NCI-H748 (cell line): ENCODE measurements around the gene SLC7A1.

ENCODE experiments used
- DNase-seq: peaks from one replicate; lab custom pipeline; 2025; ENCODE audit not compliant: unreplicated experiment; lab: John Stamatoyannopoulos, UW

SLC7A1 gene

DNA sequence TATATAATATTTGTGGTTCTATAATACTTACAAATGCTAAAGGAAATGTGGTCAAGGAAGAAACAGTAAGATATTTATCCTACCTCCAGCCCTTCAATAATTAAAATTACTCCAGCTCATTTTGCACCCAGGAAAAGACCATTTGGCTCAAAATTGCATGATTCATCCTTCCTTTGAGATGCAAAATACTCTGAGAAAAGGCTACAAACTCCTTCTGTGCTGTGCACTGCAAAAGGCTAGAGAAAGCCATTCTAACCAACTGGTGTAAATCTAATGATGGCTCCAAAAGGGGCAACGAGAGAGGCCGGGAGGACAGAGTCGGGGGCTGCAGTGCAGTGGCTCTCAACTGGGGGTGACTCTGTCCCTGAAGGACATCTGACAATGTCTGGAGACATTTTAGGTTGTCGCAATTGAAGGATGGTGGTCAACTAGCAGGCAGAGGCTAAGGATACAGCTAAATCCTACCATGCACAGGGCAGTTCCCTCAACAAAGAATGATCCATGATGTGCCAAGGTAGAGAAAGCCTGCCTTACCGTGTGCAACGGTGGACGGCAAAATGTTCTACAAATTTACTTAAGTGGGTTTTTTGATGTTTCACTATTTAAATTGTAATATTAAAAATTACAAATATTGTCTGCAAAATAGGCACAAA is 32.6 kb downstream of the SLC7A1 start:
- DNase-seq, result no peak

DNA sequence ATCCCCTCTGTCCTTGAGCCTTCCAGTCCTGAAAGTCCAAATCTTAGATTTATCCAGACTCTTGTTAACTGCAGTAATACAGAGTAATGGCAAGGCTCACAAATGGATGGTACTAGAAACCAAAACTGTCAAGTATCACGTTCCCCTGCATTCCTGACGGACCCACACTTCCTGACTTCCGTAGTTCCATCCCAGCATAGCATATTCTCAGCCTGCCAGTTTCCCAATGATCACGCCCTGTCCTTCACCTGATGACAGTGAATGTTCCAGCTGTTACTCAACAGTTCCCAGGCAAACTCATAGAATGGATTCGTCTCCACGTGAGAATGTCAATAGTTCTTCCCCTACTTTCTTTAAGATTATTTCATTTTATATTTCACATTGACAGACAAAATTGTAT is 33.6 kb downstream of the SLC7A1 start:
- no peak for DNase-seq

DNA sequence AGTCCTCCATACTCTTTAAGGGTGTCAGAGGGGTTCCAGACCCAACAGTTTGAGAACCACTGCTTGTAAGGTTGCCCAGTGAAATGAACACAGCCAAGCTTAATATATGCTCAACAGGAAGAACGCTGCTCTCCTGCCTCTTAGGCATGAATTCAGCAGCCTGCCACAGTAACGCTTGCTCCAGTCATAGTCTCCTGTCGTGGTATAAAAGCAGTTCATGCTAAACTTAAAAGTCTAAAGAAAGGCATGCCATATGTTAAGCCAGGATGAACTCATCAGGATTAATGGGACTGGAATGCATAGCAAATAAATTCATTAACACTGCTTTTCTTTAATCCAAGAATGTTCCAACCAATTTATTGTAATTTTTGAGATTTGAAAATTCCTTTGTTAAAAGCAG is 38.7 kb downstream of the SLC7A1 start:
- no peak for DNase-seq

DNA sequence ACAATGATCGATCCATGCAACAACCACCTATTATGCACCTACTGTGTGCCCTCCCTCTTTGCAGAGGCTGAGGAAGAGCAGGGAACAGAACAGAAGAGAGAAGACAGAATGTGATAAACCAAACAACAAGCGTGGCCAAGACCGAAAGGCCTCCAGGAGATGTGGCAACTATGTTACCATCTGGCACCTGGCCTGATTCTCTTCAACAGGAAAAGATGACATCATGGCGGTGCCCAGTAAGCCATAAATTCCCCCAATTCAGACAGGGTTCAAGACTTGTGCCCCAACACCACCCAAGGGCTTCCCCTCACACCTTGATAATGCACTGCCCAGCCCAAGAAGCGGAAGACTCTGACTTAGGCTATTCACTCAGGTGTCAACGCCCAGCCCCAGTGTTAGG is 44.3 kb downstream of the SLC7A1 start:
- no peak for DNase-seq

DNA sequence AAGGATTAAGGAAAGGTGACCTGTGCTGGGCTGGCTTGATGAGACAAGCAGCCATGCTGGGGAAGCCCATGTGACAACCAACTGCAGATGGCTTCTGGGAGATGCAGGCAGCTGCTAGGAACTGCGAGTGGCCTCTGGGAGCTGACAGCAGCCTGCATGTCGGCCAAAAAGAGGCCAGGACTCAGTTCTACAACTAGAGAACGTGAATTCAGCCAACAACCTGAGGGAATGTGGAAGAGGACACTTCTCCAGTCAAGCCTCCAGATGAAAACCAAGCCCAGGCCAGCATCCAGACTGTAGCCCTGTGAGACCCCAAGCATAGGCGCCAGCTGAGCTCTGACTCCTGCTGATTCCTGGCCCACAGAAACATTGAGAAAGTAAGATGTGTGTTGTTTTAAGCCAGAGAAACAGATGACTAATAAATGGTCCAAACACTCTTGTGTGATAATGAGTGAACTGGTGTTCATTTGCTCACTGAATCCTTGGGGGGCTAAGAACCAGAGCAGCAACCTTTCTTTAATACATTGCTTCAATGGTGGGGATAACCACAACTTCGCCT is 45.0 kb downstream of the SLC7A1 start:
- DNase-seq, result no peak

- no peak for DNase-seq
These were observed 46.8 kb downstream of the SLC7A1 start for GRCh38 chr13:29548722-29549121.

DNA sequence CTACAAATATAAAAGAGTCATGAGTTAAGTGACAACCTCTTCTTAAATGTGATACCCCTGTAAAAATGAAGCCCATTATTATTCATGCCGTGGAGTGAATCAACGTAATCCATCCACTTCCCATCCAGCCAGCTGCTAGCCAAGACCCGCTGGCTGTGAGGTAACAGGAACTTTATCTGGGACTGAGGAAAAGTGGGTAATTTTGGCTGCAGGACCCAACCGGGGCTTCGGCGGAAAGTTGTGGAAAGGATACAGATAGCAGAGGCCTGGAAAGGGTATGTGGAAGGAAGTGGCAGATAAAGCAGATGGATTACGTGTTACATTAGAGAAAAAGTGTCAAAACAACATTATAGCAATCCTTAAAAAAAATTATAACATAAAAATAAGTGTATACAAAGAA is 48.3 kb downstream of the SLC7A1 start:
- no peak for DNase-seq

GRCh38 chr13:29546662-29547061 is 48.8 kb downstream of the SLC7A1 start:
- DNase-seq, result no peak

DNA sequence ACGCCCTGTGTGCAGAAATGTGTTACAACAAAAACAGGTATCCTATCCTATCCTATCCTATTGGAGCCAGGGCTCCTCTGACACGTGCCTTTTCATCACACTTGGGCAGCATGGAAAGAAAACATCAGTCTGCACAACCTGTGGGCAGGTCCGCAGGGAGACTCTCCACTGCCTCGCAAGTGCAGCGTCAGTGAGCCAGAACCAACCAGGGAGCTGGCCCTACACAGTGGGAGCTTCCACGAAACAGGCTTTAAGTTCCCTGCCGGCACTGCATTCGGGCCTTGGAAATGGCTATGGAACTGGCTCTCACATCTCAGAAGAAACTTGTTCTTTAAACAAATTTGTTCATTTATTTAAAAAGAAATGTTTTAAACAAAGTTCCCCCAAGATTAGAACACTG is 49.5 kb downstream of the SLC7A1 start:
- DNase-seq, result no peak

DNA sequence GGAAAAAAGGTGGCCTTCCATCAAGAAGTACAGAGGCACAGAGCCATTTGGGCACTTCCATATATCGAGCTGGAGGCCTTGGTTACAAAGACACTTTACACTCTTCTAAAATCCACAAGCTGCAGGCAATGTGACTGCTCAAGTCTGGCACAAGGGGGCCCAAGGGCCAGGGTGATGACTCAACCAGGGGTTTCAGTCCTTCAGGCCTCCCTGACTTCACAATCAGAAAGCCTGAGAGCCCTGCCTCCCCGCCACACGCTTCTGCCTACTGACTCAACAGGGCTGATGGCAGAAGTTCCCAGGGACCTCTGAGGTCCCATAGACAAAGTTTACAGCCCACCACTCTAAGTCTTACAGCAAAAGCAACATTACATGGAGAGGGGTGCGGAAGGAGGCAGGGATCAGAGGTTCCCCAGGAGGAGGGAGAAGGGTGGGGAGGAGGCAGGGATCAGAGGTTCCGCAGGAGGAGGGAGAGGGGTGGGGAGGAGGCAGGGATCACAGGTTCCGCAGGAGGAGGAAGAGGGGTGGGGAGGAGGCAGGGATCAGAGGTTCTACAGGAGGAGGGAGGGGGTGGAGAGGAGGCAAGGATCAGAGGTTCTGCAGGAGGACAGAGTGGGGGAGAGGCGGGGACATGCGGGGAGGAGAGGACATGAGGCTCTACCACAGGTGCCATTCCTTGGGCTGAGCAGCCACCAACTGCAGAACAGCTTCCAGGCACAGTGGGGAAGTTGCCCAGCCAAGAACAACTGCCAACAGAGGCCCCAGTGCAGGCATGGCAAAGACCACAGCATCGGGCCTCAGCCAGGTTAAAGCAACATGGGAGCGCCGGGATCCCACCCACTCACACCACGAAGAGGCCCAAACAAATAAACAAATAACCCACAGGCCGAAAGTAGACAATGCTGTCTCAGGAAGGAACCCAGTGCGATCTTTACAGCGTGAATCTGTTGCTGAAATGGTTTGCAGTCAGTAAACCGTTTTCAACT is 52.0 kb downstream of the SLC7A1 start:
- no peak for DNase-seq

GRCh38 chr13:29542381-29542780 is 53.1 kb downstream of the SLC7A1 start:
- DNase-seq, result no peak

- no peak for DNase-seq
These were observed 54.1 kb downstream of the SLC7A1 start for GRCh38 chr13:29541400-29541799.

DNA sequence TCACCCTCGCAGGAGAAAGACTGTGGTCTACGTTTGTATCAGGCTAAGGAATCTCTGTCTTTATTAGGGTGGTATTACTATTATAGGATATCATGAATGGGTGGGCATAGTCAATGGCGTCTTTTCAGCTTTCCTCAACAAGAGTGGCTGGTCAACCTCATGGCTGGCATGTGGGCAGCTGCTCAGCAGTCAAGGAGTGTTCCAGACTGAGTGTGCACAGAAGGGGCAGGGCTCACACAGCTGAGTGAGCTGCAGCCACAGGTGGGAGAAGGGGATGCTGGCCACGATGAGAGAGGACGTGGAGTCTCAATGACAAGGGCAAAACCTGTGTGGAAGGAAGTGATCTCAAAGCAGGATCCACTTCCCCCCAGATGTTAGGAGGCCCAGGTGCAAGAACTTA is 54.7 kb downstream of the SLC7A1 start:
- no peak for DNase-seq

- no peak for DNase-seq
These were observed 55.2 kb downstream of the SLC7A1 start for GRCh38 chr13:29540334-29540733.

DNA sequence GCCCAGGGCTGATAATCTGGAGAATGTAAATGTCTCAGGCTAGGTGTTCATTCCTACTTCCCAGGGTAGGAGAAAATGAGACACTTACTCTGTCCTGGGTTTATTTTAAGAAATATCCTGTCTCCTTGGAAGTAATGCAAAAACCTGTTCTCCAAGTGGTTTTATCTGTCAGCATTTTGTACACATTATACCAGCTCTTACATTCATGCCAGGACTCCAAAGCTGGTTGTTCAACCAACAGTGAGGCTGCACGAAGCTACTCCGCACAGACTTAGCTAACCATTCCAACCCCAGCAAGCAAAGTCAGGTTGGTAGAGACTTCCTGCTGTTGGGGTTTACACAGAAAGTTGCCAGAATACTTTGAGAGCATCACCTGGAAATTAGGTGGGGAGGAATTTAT is 55.6 kb downstream of the SLC7A1 start:
- DNase-seq, result no peak

DNA sequence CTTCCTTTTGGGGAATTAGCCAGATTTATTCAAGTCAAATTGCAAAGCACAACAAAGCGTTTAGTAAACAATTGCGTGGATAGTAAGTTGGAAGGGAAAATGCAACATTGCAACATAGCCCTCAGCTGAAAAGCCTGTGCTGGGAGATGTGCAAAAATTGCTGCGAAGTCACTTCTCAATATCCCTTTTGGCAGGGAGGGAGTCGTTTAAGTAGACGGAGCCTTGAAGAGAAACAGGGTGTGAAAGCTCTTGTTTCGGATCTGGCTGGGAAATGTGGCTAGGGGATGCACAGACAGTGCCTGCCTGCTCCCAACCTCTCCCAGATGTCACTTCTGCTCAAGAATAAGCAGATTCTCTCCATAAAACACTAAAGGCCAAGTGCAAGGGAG is 56.8 kb downstream of the SLC7A1 start:
- DNase-seq, result no peak

- DNase-seq, result no peak
These were observed 57.5 kb downstream of the SLC7A1 start for GRCh38 chr13:29537736-29538651.

GRCh38 chr13:29536853-29537252 is 58.6 kb downstream of the SLC7A1 start:
- DNase-seq, result no peak

DNA sequence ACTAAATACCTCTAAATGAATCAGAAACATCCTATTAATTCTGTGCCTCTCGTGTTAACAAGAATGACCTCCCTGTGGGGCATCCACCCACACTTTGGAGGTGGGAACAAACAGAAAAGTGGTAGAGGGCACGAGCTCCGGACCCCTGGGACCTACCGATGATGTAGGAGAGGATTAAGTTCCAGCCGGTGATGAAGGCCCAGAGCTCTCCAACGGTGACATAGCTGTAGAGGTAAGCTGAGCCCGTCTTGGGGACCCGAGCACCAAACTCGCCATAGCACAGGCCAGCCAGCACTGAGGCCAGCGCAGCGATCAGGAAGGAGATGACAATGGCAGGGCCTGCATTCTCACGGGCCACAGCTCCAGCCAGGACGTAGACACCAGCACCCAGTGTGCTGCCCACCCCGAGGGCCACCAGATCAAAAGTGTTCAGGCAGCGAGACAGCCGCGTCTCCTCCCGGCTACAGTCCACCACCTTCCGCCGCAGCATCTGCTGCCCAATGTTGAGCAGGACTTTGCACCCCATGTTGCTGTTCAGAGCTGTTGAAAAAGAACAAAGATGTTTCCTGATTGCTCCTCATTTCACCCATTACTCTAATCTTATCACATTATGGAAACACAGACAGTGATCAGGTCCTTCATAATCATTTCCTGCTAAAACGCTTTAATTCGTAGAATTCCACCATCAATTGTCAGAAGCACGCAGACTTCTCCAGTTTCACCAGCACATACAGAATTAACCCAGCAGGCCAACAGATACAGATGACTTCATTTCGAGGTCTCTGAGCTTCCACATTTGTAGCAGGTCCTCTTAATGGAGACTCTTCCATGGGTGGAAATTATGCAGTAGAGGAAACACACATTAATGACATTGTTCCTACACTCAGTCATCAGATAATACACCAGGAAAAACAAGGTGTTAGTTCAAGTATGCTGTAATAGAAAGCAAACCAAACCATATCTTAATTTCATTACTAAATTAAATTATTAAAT is 59.5 kb downstream of the SLC7A1 start:
- no peak for DNase-seq

DNA sequence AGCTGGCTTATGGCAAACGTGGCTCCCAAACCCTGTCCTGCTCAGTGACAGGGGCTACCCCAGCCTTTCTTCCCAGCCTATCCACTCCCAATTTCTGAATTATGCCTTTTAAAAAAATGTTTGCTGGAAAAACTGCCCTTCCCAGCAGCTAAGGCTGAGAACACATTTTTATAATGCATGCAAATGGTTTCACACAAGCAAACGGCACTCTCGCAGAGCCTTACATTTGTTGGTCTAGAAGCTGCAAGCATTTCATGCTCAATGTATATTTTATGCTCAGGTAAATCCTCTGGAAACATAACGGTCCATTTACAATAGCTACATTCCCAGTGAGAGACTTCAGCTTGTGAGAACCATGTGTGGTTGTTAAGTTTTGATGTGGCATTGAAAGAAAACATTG is 61.4 kb downstream of the SLC7A1 start:
- no peak for DNase-seq
